ENCODE measurements around the gene ITK. TPM values are rescaled to one million over a fixed set of nuclear protein-coding genes. Genes with fewer than 3 reads are reported as not detected.

The ITK gene
- total RNA-seq, 6 experiments from 2014 or later, result not detected

- Mint-ChIP-seq H3K9me3 (no peaks in the 10 kb centered on the region), H3K27ac (no peak overlapping the region), H3K36me3 (ENCODE audit: low read depth) (no peaks in the 10 kb centered on the region), H3K4me3 (no peak overlapping the region), H3K27me3 (ENCODE audit: insufficient read depth) (peaks cover 4% of the 10 kb centered on the region; the same call in 1 of the 2 replicates), H3K4me1 (ENCODE audit: low read depth) (no peaks in the 10 kb centered on the region)
- TF ChIP-seq CTCF (IDR thresholded peaks at IDR 0.05), result no peak
- no peak for DNase-seq
These were observed 91.2 kb downstream of the ITK start for GRCh38 chr5:157271740-157272271.

GRCh38 chr5:157273131-157273556 is 92.5 kb downstream of the ITK start:
- DNase-seq, result no peak
- no peak for TF ChIP-seq CTCF (IDR thresholded peaks at IDR 0.05)
- H3K4me1 Mint-ChIP-seq (ENCODE audit: low read depth), result no peaks in the 10 kb centered on the region
- peaks cover 4% of the 10 kb centered on the region; the same call in 1 of the 2 replicates for H3K27me3 Mint-ChIP-seq (ENCODE audit: insufficient read depth)
- H3K4me3 Mint-ChIP-seq, result no peak overlapping the region
- no peaks in the 10 kb centered on the region for H3K36me3 Mint-ChIP-seq (ENCODE audit: low read depth)
- no peak overlapping the region for H3K27ac Mint-ChIP-seq
- H3K9me3 Mint-ChIP-seq, result no peaks in the 10 kb centered on the region

- Mint-ChIP-seq H3K9me3 (no peaks in the 10 kb centered on the region), H3K4me3 (no peak overlapping the region), H3K36me3 (ENCODE audit: low read depth) (no peaks in the 10 kb centered on the region), H3K4me1 (ENCODE audit: low read depth) (peaks cover 4% of the 10 kb centered on the region), H3K27ac (no peak overlapping the region), H3K27me3 (ENCODE audit: insufficient read depth) (peaks cover 4% of the 10 kb centered on the region; the same call in 1 of the 2 replicates)
- TF ChIP-seq CTCF (IDR thresholded peaks at IDR 0.05), result no peak
- DNase-seq, result no peak
These were observed 94.8 kb downstream of the ITK start for GRCh38 chr5:157275403-157275802.

- Mint-ChIP-seq H3K27me3 (ENCODE audit: insufficient read depth) (no peaks in the 10 kb centered on the region), H3K9me3 (no peaks in the 10 kb centered on the region), H3K4me1 (ENCODE audit: low read depth) (peaks cover 22% of the 10 kb centered on the region), H3K27ac (no peak overlapping the region), H3K36me3 (ENCODE audit: low read depth) (no peaks in the 10 kb centered on the region), H3K4me3 (no peak overlapping the region)
- no peak for DNase-seq
- TF ChIP-seq CTCF (IDR thresholded peaks at IDR 0.05), result no peak
These were observed 97.8 kb downstream of the ITK start for GRCh38 chr5:157278319-157279037.

GRCh38 chr5:157279605-157280239 is 99.1 kb downstream of the ITK start:
- no peaks in the 10 kb centered on the region for H3K9me3 Mint-ChIP-seq
- H3K4me1 Mint-ChIP-seq (ENCODE audit: low read depth), result peaks cover 22% of the 10 kb centered on the region
- H3K4me3 Mint-ChIP-seq, result no peak overlapping the region
- no peak for DNase-seq
- no peaks in the 10 kb centered on the region for H3K27me3 Mint-ChIP-seq (ENCODE audit: insufficient read depth)
- H3K27ac Mint-ChIP-seq, result no peak overlapping the region
- TF ChIP-seq CTCF (IDR thresholded peaks at IDR 0.05), result no peak
- no peaks in the 10 kb centered on the region for H3K36me3 Mint-ChIP-seq (ENCODE audit: low read depth)

Data from HFFc6 (cell line).